ENCODE measurements around the gene PLRG1. TPM values are rescaled to one million over a fixed set of nuclear protein-coding genes. Genes with fewer than 3 reads are reported as not detected.

The PLRG1 gene
- total RNA-seq, 2 experiments from 2014 or later, result 41.7 to 104 TPM

DNA sequence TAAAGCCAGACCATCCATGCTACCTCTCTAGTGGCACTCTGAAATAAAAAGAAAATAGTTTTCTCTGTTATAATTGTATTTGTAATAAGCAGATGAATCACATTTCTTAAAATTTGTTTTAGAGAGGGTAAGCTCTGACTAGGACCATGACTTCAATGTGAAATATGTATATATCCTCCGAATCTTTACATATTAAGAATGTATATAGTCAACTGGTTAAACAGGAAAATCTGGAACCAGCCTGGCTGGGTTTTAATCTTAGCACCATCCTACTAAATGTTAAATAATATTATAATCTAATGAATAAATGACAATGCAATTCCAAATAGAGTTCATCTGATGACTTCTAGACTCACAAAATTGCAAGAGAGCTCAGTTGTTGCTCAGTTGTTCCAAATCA is 14.1 kb upstream of the PLRG1 start:
- H3K4me3 ChIP-seq (ENCODE audit: low read depth, low read length, poor library complexity, severe bottlenecking), result no peak overlapping the region
- H3K9me2 ChIP-seq (ENCODE audit: insufficient read depth, low read length), result no peaks in the 10 kb centered on the region
- no peaks in the 10 kb centered on the region for H3K36me3 ChIP-seq (ENCODE audit: insufficient read depth, low read length)
- H3K9me3 ChIP-seq (ENCODE audit: low read length), result no peaks in the 10 kb centered on the region
- no peaks in the 10 kb centered on the region for H4K20me1 ChIP-seq (ENCODE audit: insufficient read depth, low read length)
- DNase-seq (ENCODE audit: low spot score), result no peak
- intact Hi-C loops (cut with micrococcal nuclease; ENCODE audit: unreplicated experiment), result no loop called here
- no TSS peak for BruUV-seq (replicated peaks)
- H3K27ac ChIP-seq (ENCODE audit: low read depth, low read length, poor library complexity, severe bottlenecking), result no peak overlapping the region
- no peaks in the 10 kb centered on the region for H3K4me1 ChIP-seq (ENCODE audit: insufficient read depth, low read length, poor library complexity, severe bottlenecking)
- no peak overlapping the region for H3K4me2 ChIP-seq (ENCODE audit: low read length)
- POLR2A ChIA-PET, result interaction anchor here (0.6 to 1.1 kb wide), 2 partner anchors 12 to 23 kb away, joined by 3 read pairs; no protein-coding TSS in a partner anchor
- CTCF ChIA-PET (ENCODE audit: unreplicated experiment), result no interaction called here
- TF ChIP-seq EZH2phosphoT487 (IDR thresholded peaks at IDR 0.05; ENCODE audit: borderline replicate concordance, low read depth, low read length), result no peak
- TF ChIP-seq, protein P1, sequence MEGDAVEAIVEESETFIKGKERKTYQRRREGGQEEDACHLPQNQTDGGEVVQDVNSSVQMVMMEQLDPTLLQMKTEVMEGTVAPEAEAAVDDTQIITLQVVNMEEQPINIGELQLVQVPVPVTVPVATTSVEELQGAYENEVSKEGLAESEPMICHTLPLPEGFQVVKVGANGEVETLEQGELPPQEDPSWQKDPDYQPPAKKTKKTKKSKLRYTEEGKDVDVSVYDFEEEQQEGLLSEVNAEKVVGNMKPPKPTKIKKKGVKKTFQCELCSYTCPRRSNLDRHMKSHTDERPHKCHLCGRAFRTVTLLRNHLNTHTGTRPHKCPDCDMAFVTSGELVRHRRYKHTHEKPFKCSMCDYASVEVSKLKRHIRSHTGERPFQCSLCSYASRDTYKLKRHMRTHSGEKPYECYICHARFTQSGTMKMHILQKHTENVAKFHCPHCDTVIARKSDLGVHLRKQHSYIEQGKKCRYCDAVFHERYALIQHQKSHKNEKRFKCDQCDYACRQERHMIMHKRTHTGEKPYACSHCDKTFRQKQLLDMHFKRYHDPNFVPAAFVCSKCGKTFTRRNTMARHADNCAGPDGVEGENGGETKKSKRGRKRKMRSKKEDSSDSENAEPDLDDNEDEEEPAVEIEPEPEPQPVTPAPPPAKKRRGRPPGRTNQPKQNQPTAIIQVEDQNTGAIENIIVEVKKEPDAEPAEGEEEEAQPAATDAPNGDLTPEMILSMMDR (conservative IDR thresholded peaks at IDR 0.05; ENCODE audit: low read length), result no peak
- H3K79me2 ChIP-seq (ENCODE audit: insufficient read depth, low read depth, low read length), result no peaks in the 10 kb centered on the region
- H2AFZ ChIP-seq (ENCODE audit: low read length), result no peak overlapping the region

DNA sequence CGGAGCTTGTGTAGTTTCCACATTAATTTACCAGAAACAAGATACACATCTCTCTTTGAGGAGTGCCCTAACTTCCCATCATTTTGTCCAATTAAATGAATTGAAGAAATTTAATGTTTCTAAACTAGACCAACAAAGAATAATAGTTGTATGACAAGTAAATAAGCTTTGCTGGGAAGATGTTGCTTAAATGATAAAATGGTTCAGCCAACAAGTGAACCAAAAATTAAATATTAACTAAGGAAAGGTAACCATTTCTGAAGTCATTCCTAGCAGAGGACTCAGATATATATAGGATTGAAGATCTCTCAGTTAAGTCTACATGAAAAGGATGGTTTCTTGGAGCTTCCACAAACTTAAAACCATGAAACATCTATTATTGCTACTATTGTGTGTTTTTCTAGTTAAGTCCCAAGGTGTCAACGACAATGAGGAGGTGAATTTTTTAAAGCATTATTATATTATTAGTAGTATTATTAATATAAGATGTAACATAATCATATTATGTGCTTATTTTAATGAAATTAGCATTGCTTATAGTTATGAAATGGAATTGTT is 12.6 kb upstream of the PLRG1 start, which contains the start of gene FGB:
Gene FGB (plus strand): TSS at position 315 of the 558 bp plus-strand sequence. CDS start 8 bp downstream, at position 323.
- H3K36me3 ChIP-seq (ENCODE audit: insufficient read depth, low read length), result no peaks in the 10 kb centered on the region
- TF ChIP-seq, protein P1 (conservative IDR thresholded peaks at IDR 0.05; ENCODE audit: low read length), result no peak
- TF ChIP-seq EZH2phosphoT487 (IDR thresholded peaks at IDR 0.05; ENCODE audit: borderline replicate concordance, low read depth, low read length), result no peak
- CTCF ChIA-PET (ENCODE audit: unreplicated experiment), result no interaction called here
- H3K79me2 ChIP-seq (ENCODE audit: insufficient read depth, low read depth, low read length), result no peaks in the 10 kb centered on the region
- intact Hi-C loops (cut with micrococcal nuclease; ENCODE audit: unreplicated experiment), result no loop called here
- H3K4me2 ChIP-seq (ENCODE audit: low read length), result no peak within 1 kb of the TSS
- POLR2A ChIA-PET, result interaction anchor here (0.9 to 1.3 kb wide), 2 partner anchors 9 to 75 kb away, joined by 3 to 6 read pairs; no protein-coding TSS in a partner anchor
- BruUV-seq (replicated peaks), result no TSS peak
- H2AFZ ChIP-seq (ENCODE audit: low read length), result no peak within 1 kb of the TSS
- no peaks in the 10 kb centered on the region for H3K9me3 ChIP-seq (ENCODE audit: low read length)
- H3K9me2 ChIP-seq (ENCODE audit: insufficient read depth, low read length), result no peaks in the 10 kb centered on the region
- H4K20me1 ChIP-seq (ENCODE audit: insufficient read depth, low read length), result no peaks in the 10 kb centered on the region
- H3K4me3 ChIP-seq (ENCODE audit: low read depth, low read length, poor library complexity, severe bottlenecking), result no peak within 1 kb of the TSS
- DNase-seq (ENCODE audit: low spot score), result no peak
- H3K4me1 ChIP-seq (ENCODE audit: insufficient read depth, low read length, poor library complexity, severe bottlenecking), result no peaks in the 10 kb centered on the region
- H3K27ac ChIP-seq (ENCODE audit: low read depth, low read length, poor library complexity, severe bottlenecking), result no peak within 1 kb of the TSS

DNA sequence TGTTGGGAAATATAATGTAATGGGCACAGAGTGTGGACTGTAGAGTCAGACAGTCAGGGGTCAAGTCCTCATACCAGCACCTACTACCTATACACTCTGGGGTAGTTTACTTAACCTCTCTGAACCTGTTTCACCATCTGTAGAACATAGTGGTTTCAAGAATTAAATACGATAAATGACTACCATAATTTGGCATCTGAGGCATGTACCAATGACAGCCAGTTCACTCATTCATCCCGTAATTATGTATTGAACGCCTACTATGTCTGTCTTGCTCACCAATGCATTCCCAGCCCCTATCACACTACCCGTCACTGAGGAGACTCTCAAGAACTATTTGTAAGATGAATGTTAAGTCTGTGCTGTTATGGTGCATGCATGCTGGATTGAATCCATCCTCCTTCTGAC is 10.6 kb upstream of the PLRG1 start:
- no TSS peak for BruUV-seq (replicated peaks)
- intact Hi-C loops (cut with micrococcal nuclease; ENCODE audit: unreplicated experiment), result no loop called here
- no peak overlapping the region for H3K4me2 ChIP-seq (ENCODE audit: low read length)
- H3K27ac ChIP-seq (ENCODE audit: low read depth, low read length, poor library complexity, severe bottlenecking), result no peak overlapping the region
- H3K79me2 ChIP-seq (ENCODE audit: insufficient read depth, low read depth, low read length), result no peaks in the 10 kb centered on the region
- ChIA-PET POLR2A (interaction anchor here (0.9 to 1.3 kb wide), 2 partner anchors 11 kb away, joined by 4 read pairs; partner anchors contain the start of gene PLRG1), CTCF (ENCODE audit: unreplicated experiment) (no interaction called here)
- no peak overlapping the region for H2AFZ ChIP-seq (ENCODE audit: low read length)
- H3K4me1 ChIP-seq (ENCODE audit: insufficient read depth, low read length, poor library complexity, severe bottlenecking), result no peaks in the 10 kb centered on the region
- TF ChIP-seq, protein P1 (conservative IDR thresholded peaks at IDR 0.05; ENCODE audit: low read length), result no peak
- no peak for TF ChIP-seq EZH2phosphoT487 (IDR thresholded peaks at IDR 0.05; ENCODE audit: borderline replicate concordance, low read depth, low read length)
- DNase-seq (ENCODE audit: low spot score), result no peak
- H3K9me3 ChIP-seq (ENCODE audit: low read length), result no peaks in the 10 kb centered on the region
- H3K36me3 ChIP-seq (ENCODE audit: insufficient read depth, low read length), result no peaks in the 10 kb centered on the region
- no peaks in the 10 kb centered on the region for H4K20me1 ChIP-seq (ENCODE audit: insufficient read depth, low read length)
- no peaks in the 10 kb centered on the region for H3K9me2 ChIP-seq (ENCODE audit: insufficient read depth, low read length)
- H3K4me3 ChIP-seq (ENCODE audit: low read depth, low read length, poor library complexity, severe bottlenecking), result no peak overlapping the region

Measured in OCI-LY7 (cell line).